ENCODE data around the gene ADPGK. TPM values are rescaled to one million over a fixed set of nuclear protein-coding genes. Genes with fewer than 3 reads are reported as not detected.

ADPGK gene
- polyA plus RNA-seq, 1 donor from 2014 or later, result 33.7 TPM

GRCh38 chr15:72766780-72767179, 16.8 kb downstream of the ADPGK start:
- no peaks in the 10 kb centered on the region for H3F3A ChIP-seq (ENCODE audit: insufficient read depth, low read length, poor library complexity, severe bottlenecking)
- H3K27ac ChIP-seq (ENCODE audit: low read length), result no peak overlapping the region
- H3K9ac ChIP-seq (ENCODE audit: low read length), result no peak overlapping the region
- TF ChIP-seq SMC3 (conservative IDR thresholded peaks at IDR 0.05; ENCODE audit: poor library complexity), result no peak
- no peak for TF ChIP-seq EP300 (conservative IDR thresholded peaks at IDR 0.05; ENCODE audit: poor library complexity, severe bottlenecking)
- TF ChIP-seq REST (IDR thresholded peaks at IDR 0.05; ENCODE audit: borderline replicate concordance), result no peak
- no peak for TF ChIP-seq TAF1 (IDR thresholded peaks at IDR 0.05; ENCODE audit: low read depth)
- no peak for TF ChIP-seq RAD21 (conservative IDR thresholded peaks at IDR 0.05)
- no peak for TF ChIP-seq EZH2 (IDR thresholded peaks at IDR 0.05; ENCODE audit: borderline replicate concordance, insufficient read depth, low read length, poor library complexity, severe bottlenecking)
- no peak for TF ChIP-seq POLR2AphosphoS5 (IDR thresholded peaks at IDR 0.05)
- no peak for TF ChIP-seq MXI1 (conservative IDR thresholded peaks at IDR 0.05; ENCODE audit: poor library complexity, severe bottlenecking)
- TF ChIP-seq, protein P1, sequence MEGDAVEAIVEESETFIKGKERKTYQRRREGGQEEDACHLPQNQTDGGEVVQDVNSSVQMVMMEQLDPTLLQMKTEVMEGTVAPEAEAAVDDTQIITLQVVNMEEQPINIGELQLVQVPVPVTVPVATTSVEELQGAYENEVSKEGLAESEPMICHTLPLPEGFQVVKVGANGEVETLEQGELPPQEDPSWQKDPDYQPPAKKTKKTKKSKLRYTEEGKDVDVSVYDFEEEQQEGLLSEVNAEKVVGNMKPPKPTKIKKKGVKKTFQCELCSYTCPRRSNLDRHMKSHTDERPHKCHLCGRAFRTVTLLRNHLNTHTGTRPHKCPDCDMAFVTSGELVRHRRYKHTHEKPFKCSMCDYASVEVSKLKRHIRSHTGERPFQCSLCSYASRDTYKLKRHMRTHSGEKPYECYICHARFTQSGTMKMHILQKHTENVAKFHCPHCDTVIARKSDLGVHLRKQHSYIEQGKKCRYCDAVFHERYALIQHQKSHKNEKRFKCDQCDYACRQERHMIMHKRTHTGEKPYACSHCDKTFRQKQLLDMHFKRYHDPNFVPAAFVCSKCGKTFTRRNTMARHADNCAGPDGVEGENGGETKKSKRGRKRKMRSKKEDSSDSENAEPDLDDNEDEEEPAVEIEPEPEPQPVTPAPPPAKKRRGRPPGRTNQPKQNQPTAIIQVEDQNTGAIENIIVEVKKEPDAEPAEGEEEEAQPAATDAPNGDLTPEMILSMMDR (IDR thresholded peaks at IDR 0.05; ENCODE audit: poor library complexity, severe bottlenecking), result no peak
- no peaks in the 10 kb centered on the region for H3K9me2 ChIP-seq (ENCODE audit: insufficient read depth, low read length)
- H2AFZ ChIP-seq (ENCODE audit: low read depth, low read length), result no peak overlapping the region
- no peaks in the 10 kb centered on the region for H4K20me1 ChIP-seq (ENCODE audit: insufficient read depth)
- H3K79me2 ChIP-seq (replicated peaks; ENCODE audit: insufficient read depth, low read length), result no peaks in the 10 kb centered on the region
- H3K36me3 ChIP-seq (ENCODE audit: insufficient read depth, low read length), result peaks cover 15% of the 10 kb centered on the region
- H3K4me3 ChIP-seq (ENCODE audit: low read length), result no peak overlapping the region
- H3K27me3 ChIP-seq (ENCODE audit: insufficient read depth, low read depth, low read length), result no peaks in the 10 kb centered on the region
- no peaks in the 10 kb centered on the region for H3K9me3 ChIP-seq (ENCODE audit: low read length)
- no peak overlapping the region for H3K4me2 ChIP-seq (ENCODE audit: low read length)

DNA sequence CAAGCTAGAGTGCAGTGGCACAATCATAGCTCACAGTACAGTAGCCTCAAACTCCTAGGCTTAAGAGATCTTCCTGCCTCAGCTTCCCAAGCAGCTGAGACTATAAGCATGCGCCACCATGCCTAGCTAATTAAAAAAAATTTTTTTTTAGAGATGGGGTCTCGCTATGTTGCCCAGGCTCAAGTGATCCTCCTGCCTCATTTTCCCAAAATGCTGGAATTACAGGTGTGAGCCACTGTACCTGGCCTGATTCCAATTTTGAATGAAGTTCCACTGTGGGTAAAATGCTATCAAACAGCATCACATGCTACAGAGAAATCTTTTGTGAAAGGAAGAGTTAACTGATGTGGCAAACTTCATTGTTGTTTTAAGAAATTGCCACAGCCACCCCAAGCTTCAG, 17.5 kb downstream of the ADPGK start:
- Histone ChIP-seq H3K36me3 (ENCODE audit: insufficient read depth, low read length) (peaks cover 15% of the 10 kb centered on the region), H3K9ac (ENCODE audit: low read length) (no peak overlapping the region), H3K4me2 (ENCODE audit: low read length) (no peak overlapping the region), H3K27me3 (ENCODE audit: insufficient read depth, low read depth, low read length) (no peaks in the 10 kb centered on the region), H3K9me3 (ENCODE audit: low read length) (no peaks in the 10 kb centered on the region), H3K4me3 (ENCODE audit: low read length) (no peak overlapping the region), H4K20me1 (ENCODE audit: insufficient read depth) (no peaks in the 10 kb centered on the region), H3K79me2 (replicated peaks; ENCODE audit: insufficient read depth, low read length) (no peaks in the 10 kb centered on the region), H3K27ac (ENCODE audit: low read length) (no peak overlapping the region), H3K9me2 (ENCODE audit: insufficient read depth, low read length) (no peaks in the 10 kb centered on the region), H3F3A (ENCODE audit: insufficient read depth, low read length, poor library complexity, severe bottlenecking) (no peaks in the 10 kb centered on the region), H2AFZ (ENCODE audit: low read depth, low read length) (no peak overlapping the region)
- TF ChIP-seq EP300 (conservative IDR thresholded peaks at IDR 0.05; ENCODE audit: poor library complexity, severe bottlenecking), result no peak
- TF ChIP-seq SMC3 (conservative IDR thresholded peaks at IDR 0.05; ENCODE audit: poor library complexity), result no peak
- no peak for TF ChIP-seq RAD21 (conservative IDR thresholded peaks at IDR 0.05)
- no peak for TF ChIP-seq REST (IDR thresholded peaks at IDR 0.05; ENCODE audit: borderline replicate concordance)
- no peak for TF ChIP-seq TAF1 (IDR thresholded peaks at IDR 0.05; ENCODE audit: low read depth)
- TF ChIP-seq, protein P1 (IDR thresholded peaks at IDR 0.05; ENCODE audit: poor library complexity, severe bottlenecking), result no peak
- TF ChIP-seq EZH2 (IDR thresholded peaks at IDR 0.05; ENCODE audit: borderline replicate concordance, insufficient read depth, low read length, poor library complexity, severe bottlenecking), result no peak
- TF ChIP-seq MXI1 (conservative IDR thresholded peaks at IDR 0.05; ENCODE audit: poor library complexity, severe bottlenecking), result no peak
- no peak for TF ChIP-seq POLR2AphosphoS5 (IDR thresholded peaks at IDR 0.05)
